OCI-LY7 (cell line): ENCODE data around the gene INTS3. TPM values are rescaled to one million over a fixed set of nuclear protein-coding genes. Genes with fewer than 3 reads are reported as not detected.

Experiments used
- BruUV-seq: library from RNA; stranded (reverse); fragments of 400-500 nt; replicated peaks from 2 replicates; lab custom pipeline; 2021; lab: Mats Ljungman, UMichigan
- CTCF ChIA-PET: fragments of 300-600 bp; sonication (Branson Sonifier 250); formaldehyde crosslinking; loops from one replicate; lab custom pipeline; 2022; ENCODE audit warnings: antibody characterized with exemption; ENCODE audit not compliant: unreplicated experiment; lab: Charles Lee
- POLR2A ChIA-PET: fragments of 300-600 bp; sonication (Branson Sonifier 250); formaldehyde crosslinking; loops from one replicate; lab custom pipeline; 2022; ENCODE audit warnings: antibody characterized with exemption; lab: Charles Lee
- DNase-seq: peaks from one replicate; pipeline ENCODE4 v3.0.0-alpha.2; 2015; ENCODE audit warnings: low spot score
- H2AFZ ChIP-seq: fragments of 200-600 bp; sonication (generic), shearing (Covaris generic); 2 replicates; pipeline ENCODE4 v1.6.1; 2014; ENCODE audit warnings: mild to moderate bottlenecking, antibody characterized with exemption, low read length, moderate library complexity
- H3K27ac ChIP-seq: fragments of 200-600 bp; sonication (generic); 2 replicates; pipeline ENCODE4 v1.5.1; 2014; ENCODE audit warnings: mixed run types, low read depth, mild to moderate bottlenecking, moderate library complexity, low read length, inconsistent platforms; ENCODE audit not compliant: poor library complexity, severe bottlenecking
- H3K36me3 ChIP-seq: fragments of 200-600 bp; sonication (generic); 2 replicates; pipeline ENCODE4 v1.6.1; 2014; ENCODE audit warnings: mild to moderate bottlenecking, antibody characterized with exemption, low read length, moderate library complexity, mixed read lengths; ENCODE audit not compliant: insufficient read depth
- H3K4me1 ChIP-seq: fragments of 200-600 bp; sonication (generic); 2 replicates; pipeline ENCODE4 v1.5.1; 2014; ENCODE audit warnings: mild to moderate bottlenecking, low read length; ENCODE audit not compliant: insufficient read depth, poor library complexity, severe bottlenecking
- H3K4me2 ChIP-seq: fragments of 200-600 bp; sonication (generic); 2 replicates; pipeline ENCODE4 v1.6.1; 2014; ENCODE audit warnings: mild to moderate bottlenecking, low read length
- H3K4me3 ChIP-seq: fragments of 200-600 bp; sonication (generic); 2 replicates; pipeline ENCODE4 v1.5.1; 2014; ENCODE audit warnings: mild to moderate bottlenecking, low read depth, low read length; ENCODE audit not compliant: poor library complexity, severe bottlenecking
- H3K79me2 ChIP-seq: fragments of 200-600 bp; sonication (generic); 2 replicates; pipeline ENCODE4 v1.6.1; 2016; ENCODE audit warnings: low read depth, mild to moderate bottlenecking, low read length, moderate library complexity, mixed read lengths; ENCODE audit not compliant: insufficient read depth
- H3K9me2 ChIP-seq: fragments of 200-600 bp; sonication (generic); 2 replicates; pipeline ENCODE4 v1.6.1; 2016; ENCODE audit warnings: mild to moderate bottlenecking, low read length, mixed read lengths; ENCODE audit not compliant: insufficient read depth
- H3K9me3 ChIP-seq: fragments of 200-600 bp; sonication (generic); 2 replicates; pipeline ENCODE4 v1.6.1; 2014; ENCODE audit warnings: mild to moderate bottlenecking, mixed run types, low read length, mixed read lengths
- H4K20me1 ChIP-seq: fragments of 200-600 bp; sonication (generic); 2 replicates; pipeline ENCODE4 v1.6.1; 2014; ENCODE audit warnings: mild to moderate bottlenecking, antibody characterized with exemption, low read length, moderate library complexity, mixed read lengths; ENCODE audit not compliant: insufficient read depth
- CTCF ChIP-seq: fragments of 200-600 bp; sonication (generic); conservative IDR thresholded peaks from 2 replicates; pipeline ENCODE4 v1.5.1; 2014; ENCODE audit warnings: mild to moderate bottlenecking, antibody characterized with exemption, low read length, moderate library complexity, mixed read lengths
- EZH2phosphoT487 ChIP-seq: fragments of 200-600 bp; sonication (generic); IDR thresholded peaks from 2 replicates; pipeline ENCODE4 v1.6.1; 2018; ENCODE audit warnings: low read depth, borderline replicate concordance, mild to moderate bottlenecking, mixed run types, antibody characterized with exemption, low read length, moderate library complexity, mixed read lengths
- intact Hi-C: fragments of 100-400 bp; cut with micrococcal nuclease; formaldehyde crosslinking; loops from one replicate; pipeline ENCODE4 v1.10.0; 2022; ENCODE audit not compliant: unreplicated experiment
- microRNA-seq: library from miRNA; unstranded; fragments of <30 nt; microRNA quantifications from one replicate; pipeline ENCODE4 v1.2.0, GENCODE V29; 2022; ENCODE audit warnings: borderline replicate concordance
- small RNA-seq: library from RNA; depleted of rRNA; stranded (forward); fragments of <200 nt; gene quantifications from one replicate; pipeline ENCODE3, GENCODE V24; 2014
- total RNA-seq, 2 experiments: library from RNA; depleted of rRNA in 1 of 2; stranded (reverse); fragments of >200 nt in 1 of 2; shearing (Covaris generic) in 1 of 2; gene quantifications; 2 replicates each; pipeline ENCODE4 v1.2.3, GENCODE V29; 2014 to 2022

Gene INTS3
- total RNA-seq, 2 experiments from 2014 or later = 33.5 to 67.3 TPM

DNA sequence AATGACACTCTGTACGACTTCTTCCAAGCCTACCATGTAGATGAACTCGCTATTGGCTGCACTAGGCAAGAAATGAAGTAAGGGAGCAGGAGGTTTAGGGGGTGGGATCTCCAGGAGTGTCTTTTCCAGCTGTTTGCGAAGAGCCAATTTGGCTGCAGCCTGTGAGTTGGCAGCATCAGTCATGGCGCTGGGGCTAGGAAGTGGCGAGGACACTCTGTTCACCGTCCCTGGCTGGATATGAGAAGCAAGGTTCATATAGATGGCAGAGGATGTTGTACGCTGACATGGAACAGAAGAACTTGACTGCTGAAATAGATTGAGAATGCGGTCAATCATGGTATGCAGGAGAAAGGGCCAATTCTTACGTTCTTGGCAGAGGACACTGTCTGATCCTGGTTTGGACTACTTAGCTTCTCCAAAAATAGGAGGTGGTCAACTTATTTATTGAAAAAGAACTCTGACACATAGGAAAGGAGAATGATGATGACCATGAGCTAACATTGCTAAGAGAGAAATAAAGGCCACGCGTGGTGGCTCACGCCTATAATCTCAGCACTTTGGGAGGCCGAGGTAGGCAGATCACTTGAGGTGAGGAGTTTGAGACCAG is 88.5 kb downstream of the INTS3 start:
- peaks cover 86% of the 10 kb centered on the region for H3K36me3 ChIP-seq
- peaks cover 7% of the 10 kb centered on the region; the same call in 1 of the 2 replicates for H3K79me2 ChIP-seq
- BruUV-seq = no TSS peak
- H3K4me2 ChIP-seq = no peak overlapping the region
- no peaks in the 10 kb centered on the region for H3K9me2 ChIP-seq
- H2AFZ ChIP-seq = no peak overlapping the region
- no peaks in the 10 kb centered on the region for H3K9me3 ChIP-seq
- DNase-seq = no peak
- H4K20me1 ChIP-seq = 0 out of 2 replicates have a peak, but pooled peaks cover 4% of the 10 kb centered on the region
- H3K4me3 ChIP-seq = no peak overlapping the region
- CTCF ChIA-PET = no interaction called here
- no peak for TF ChIP-seq EZH2phosphoT487
- TF ChIP-seq CTCF = no peak
- H3K4me1 ChIP-seq = peaks cover 3% of the 10 kb centered on the region
- intact Hi-C loops = no loop called here
- no peak overlapping the region for H3K27ac ChIP-seq
- POLR2A ChIA-PET = interaction anchor here (0.5 to 1.4 kb wide), 4 partner anchors 10 to 419 kb away, joined by 3 to 5 read pairs (median 3); partner anchors contain the start of gene GATAD2B

- ChIA-PET CTCF (no interaction called here), POLR2A (interaction anchor here (0.8 to 0.9 kb wide), 2 partner anchors 12 to 171 kb away, joined by 3 read pairs; no protein-coding TSS in a partner anchor)
- no peaks in the 10 kb centered on the region for H3K9me2 ChIP-seq
- H3K79me2 ChIP-seq = peaks cover 7% of the 10 kb centered on the region; the same call in 1 of the 2 replicates
- 0 out of 2 replicates have a peak, but pooled peaks cover 4% of the 10 kb centered on the region for H4K20me1 ChIP-seq
- H3K9me3 ChIP-seq = no peaks in the 10 kb centered on the region
- TF ChIP-seq CTCF = no peak
- no peak for TF ChIP-seq EZH2phosphoT487
- H3K27ac ChIP-seq = no peak overlapping the region
- DNase-seq = no peak
- H3K4me3 ChIP-seq = no peak overlapping the region
- no peak overlapping the region for H3K4me2 ChIP-seq
- H3K36me3 ChIP-seq = peaks cover 71% of the 10 kb centered on the region
- H3K4me1 ChIP-seq = peaks cover 10% of the 10 kb centered on the region
- no TSS peak for BruUV-seq
- intact Hi-C loops = no loop called here
- no peak overlapping the region for H2AFZ ChIP-seq
Measured at GRCh38 chr1:153818876-153819275, 91.0 kb downstream of the INTS3 start.

Small RNA genes within 50 kb of the gene (microRNA-seq; reads per million reads assigned to microRNA genes)
- not detected for gene MIR8083

Small RNA genes within 50 kb of the gene (small RNA-seq; reads per million reads assigned to genes)
- gene MIR8083 = not detected
- gene RF00019 = not detected
- gene RN7SL372P = not detected

Other genes with a start within 250 kb of the INTS3 start
- gene S100A6, start 192.1 kb upstream of the INTS3 start, total RNA-seq (2014; rRNA removed; shearing (Covaris generic)) = not detected in 2 replicates
- gene S100A6, start 192.1 kb upstream of the INTS3 start, total RNA-seq (2022) = not detected in 2 replicates
- not detected in 2 replicates for gene S100A5, start 187.1 kb upstream of the INTS3 start, total RNA-seq (2014; rRNA removed; shearing (Covaris generic))
- not detected in 2 replicates for gene S100A5, start 187.1 kb upstream of the INTS3 start, total RNA-seq (2022)
- 1.6 and 3.6 TPM in 2 replicates for gene S100A4, start 182.2 kb upstream of the INTS3 start, total RNA-seq (2014; rRNA removed; shearing (Covaris generic))
- 0.53 and 1.9 TPM in 2 replicates for gene S100A4, start 182.2 kb upstream of the INTS3 start, total RNA-seq (2022)
- not detected in 2 replicates for gene S100A3, start 178.8 kb upstream of the INTS3 start, total RNA-seq (2014; rRNA removed; shearing (Covaris generic))
- not detected in 2 replicates for gene S100A3, start 178.8 kb upstream of the INTS3 start, total RNA-seq (2022)
- gene S100A2, start 162.2 kb upstream of the INTS3 start, total RNA-seq (2014; rRNA removed; shearing (Covaris generic)) = not detected in 2 replicates
- gene S100A2, start 162.2 kb upstream of the INTS3 start, total RNA-seq (2022) = 1.4 TPM in 1 of 2 replicates, not detected in the other
- gene S100A16, start 114.9 kb upstream of the INTS3 start, total RNA-seq (2014; rRNA removed; shearing (Covaris generic)) = not detected in 2 replicates
- 0.33 TPM in 1 of 2 replicates, not detected in the other for gene S100A16, start 114.9 kb upstream of the INTS3 start, total RNA-seq (2022)
- not detected in 2 replicates for gene S100A14, start 111.7 kb upstream of the INTS3 start, total RNA-seq (2014; rRNA removed; shearing (Covaris generic))
- gene S100A14, start 111.7 kb upstream of the INTS3 start, total RNA-seq (2022) = not detected in 2 replicates
- gene S100A13, start 100.5 kb upstream of the INTS3 start, total RNA-seq (2014; rRNA removed; shearing (Covaris generic)) = 2.7 and 4.8 TPM in 2 replicates
- 6.9 and 10.3 TPM in 2 replicates for gene S100A13, start 100.5 kb upstream of the INTS3 start, total RNA-seq (2022)
- gene S100A1, start 99.6 kb upstream of the INTS3 start, total RNA-seq (2014; rRNA removed; shearing (Covaris generic)) = not detected in 2 replicates
- gene S100A1, start 99.6 kb upstream of the INTS3 start, total RNA-seq (2022) = not detected in 2 replicates
- gene CHTOP, start 94.0 kb upstream of the INTS3 start, total RNA-seq (2014; rRNA removed; shearing (Covaris generic)) = 70.9 and 85.3 TPM in 2 replicates
- gene CHTOP, start 94.0 kb upstream of the INTS3 start, total RNA-seq (2022) = 106 and 107 TPM in 2 replicates
- gene SNAPIN, start 69.3 kb upstream of the INTS3 start, total RNA-seq (2014; rRNA removed; shearing (Covaris generic)) = 33.2 and 44.5 TPM in 2 replicates
- gene SNAPIN, start 69.3 kb upstream of the INTS3 start, total RNA-seq (2022) = 31.1 and 33.7 TPM in 2 replicates
- 287 and 300 TPM in 2 replicates for gene ILF2, start 57.1 kb upstream of the INTS3 start, total RNA-seq (2014; rRNA removed; shearing (Covaris generic))
- 319 and 334 TPM in 2 replicates for gene ILF2, start 57.1 kb upstream of the INTS3 start, total RNA-seq (2022)
- gene NPR1, start 49.4 kb upstream of the INTS3 start, total RNA-seq (2014; rRNA removed; shearing (Covaris generic)) = 0.03 TPM in 1 of 2 replicates, not detected in the other
- not detected in 2 replicates for gene NPR1, start 49.4 kb upstream of the INTS3 start, total RNA-seq (2022)
- 3.3 and 4.5 TPM in 2 replicates for gene SLC27A3, start 47.4 kb downstream of the INTS3 start, total RNA-seq (2014; rRNA removed; shearing (Covaris generic))
- 7.7 and 10.2 TPM in 2 replicates for gene SLC27A3, start 47.4 kb downstream of the INTS3 start, total RNA-seq (2022)
- 7.7 and 11.2 TPM in 2 replicates for gene GATAD2B, start 194.9 kb downstream of the INTS3 start, total RNA-seq (2014; rRNA removed; shearing (Covaris generic))
- gene GATAD2B, start 194.9 kb downstream of the INTS3 start, total RNA-seq (2022) = 65.2 and 77.9 TPM in 2 replicates
- 41.8 and 50.5 TPM in 2 replicates for gene DENND4B, start 218.7 kb downstream of the INTS3 start, total RNA-seq (2014; rRNA removed; shearing (Covaris generic))
- gene DENND4B, start 218.7 kb downstream of the INTS3 start, total RNA-seq (2022) = 160 and 164 TPM in 2 replicates
- 15.6 and 29.1 TPM in 2 replicates for gene CRTC2, start 230.6 kb downstream of the INTS3 start, total RNA-seq (2014; rRNA removed; shearing (Covaris generic))
- 65.6 and 67.9 TPM in 2 replicates for gene CRTC2, start 230.6 kb downstream of the INTS3 start, total RNA-seq (2022)
- 44.2 and 45.5 TPM in 2 replicates for gene SLC39A1, start 235.5 kb downstream of the INTS3 start, total RNA-seq (2014; rRNA removed; shearing (Covaris generic))
- gene SLC39A1, start 235.5 kb downstream of the INTS3 start, total RNA-seq (2022) = 32.7 and 41.6 TPM in 2 replicates
- 17.0 and 17.4 TPM in 2 replicates for gene CREB3L4, start 239.9 kb downstream of the INTS3 start, total RNA-seq (2014; rRNA removed; shearing (Covaris generic))
- gene CREB3L4, start 239.9 kb downstream of the INTS3 start, total RNA-seq (2022) = 28.2 and 32.0 TPM in 2 replicates
- 169 and 178 TPM in 2 replicates for gene JTB, start 249.6 kb downstream of the INTS3 start, total RNA-seq (2014; rRNA removed; shearing (Covaris generic))
- gene JTB, start 249.6 kb downstream of the INTS3 start, total RNA-seq (2022) = 107 and 124 TPM in 2 replicates